Gastroesophageal sphincter (tissue), 3 donors: ENCODE data around the gene SORCS3.

Experiments used
- CTCF ChIP-seq, 4 experiments: fragments of 200-600 bp in 2 of 4; fragments of 450-650 bp in 2 of 4; sonication (generic) in 1 of 4; IDR thresholded peaks; one replicate each; pipeline ENCODE4 v1.5.1; 2017 to 2019; ENCODE audit warnings: antibody characterized with exemption in 4 of 4, mild to moderate bottlenecking in 2 of 4, moderate library complexity in 2 of 4
- EP300 ChIP-seq: sonication (generic); formaldehyde crosslinking; IDR thresholded peaks from one replicate; pipeline ENCODE4 v1.6.1; 2017; ENCODE audit warnings: antibody characterized with exemption, mild to moderate bottlenecking
- POLR2A ChIP-seq, 2 donors: fragments of 450-650 bp; IDR thresholded peaks; one replicate each; pipeline ENCODE4 v1.6.1; 2017; ENCODE audit warnings: antibody characterized with exemption in 2 of 2, mild to moderate bottlenecking in 2 of 2, moderate library complexity in 1 of 2
- POLR2AphosphoS5 ChIP-seq: sonication (generic); formaldehyde crosslinking; IDR thresholded peaks from one replicate; pipeline ENCODE4 v1.6.1; 2017; ENCODE audit warnings: antibody characterized with exemption

GRCh38 chr10:105181626-105182025, 540.5 kb downstream of the SORCS3 start:
- no peak for TF ChIP-seq CTCF (IDR thresholded peaks at IDR 0.05)
- TF ChIP-seq POLR2A (IDR thresholded peaks at IDR 0.05): no peak
- TF ChIP-seq EP300: no peak
- no peak for TF ChIP-seq POLR2AphosphoS5
